Stomach (tissue), 4 donors: ENCODE measurements around the gene BRD7.

Experiments
- EP300 ChIP-seq: sonication (generic); formaldehyde crosslinking; IDR thresholded peaks from one replicate; pipeline ENCODE4 v1.6.1; 2017; ENCODE audit warnings: antibody characterized with exemption
- POLR2A ChIP-seq, 4 donors: fragments of 450-650 bp; IDR thresholded peaks; one replicate each; pipeline ENCODE4 v1.6.1; 2016; ENCODE audit warnings: antibody characterized with exemption in 4 of 4, control low read depth in 2 of 4, mild to moderate bottlenecking in 1 of 4, moderate library complexity in 1 of 4
- TF ChIP-seq, protein P1 (sequence below), 7 experiments: fragments of 450-650 bp in 4 of 7; fragments of 200-600 bp in 3 of 7; sonication (generic) in 3 of 7; IDR thresholded peaks; one replicate each; pipeline ENCODE4 v1.5.1; 2016 to 2019; ENCODE audit warnings: antibody characterized with exemption in 7 of 7, control low read depth in 2 of 7, mild to moderate bottlenecking in 1 of 7

GRCh38 chr16:50340578-50340977 lies 28.2 kb downstream of the BRD7 start:
- TF ChIP-seq, protein P1, sequence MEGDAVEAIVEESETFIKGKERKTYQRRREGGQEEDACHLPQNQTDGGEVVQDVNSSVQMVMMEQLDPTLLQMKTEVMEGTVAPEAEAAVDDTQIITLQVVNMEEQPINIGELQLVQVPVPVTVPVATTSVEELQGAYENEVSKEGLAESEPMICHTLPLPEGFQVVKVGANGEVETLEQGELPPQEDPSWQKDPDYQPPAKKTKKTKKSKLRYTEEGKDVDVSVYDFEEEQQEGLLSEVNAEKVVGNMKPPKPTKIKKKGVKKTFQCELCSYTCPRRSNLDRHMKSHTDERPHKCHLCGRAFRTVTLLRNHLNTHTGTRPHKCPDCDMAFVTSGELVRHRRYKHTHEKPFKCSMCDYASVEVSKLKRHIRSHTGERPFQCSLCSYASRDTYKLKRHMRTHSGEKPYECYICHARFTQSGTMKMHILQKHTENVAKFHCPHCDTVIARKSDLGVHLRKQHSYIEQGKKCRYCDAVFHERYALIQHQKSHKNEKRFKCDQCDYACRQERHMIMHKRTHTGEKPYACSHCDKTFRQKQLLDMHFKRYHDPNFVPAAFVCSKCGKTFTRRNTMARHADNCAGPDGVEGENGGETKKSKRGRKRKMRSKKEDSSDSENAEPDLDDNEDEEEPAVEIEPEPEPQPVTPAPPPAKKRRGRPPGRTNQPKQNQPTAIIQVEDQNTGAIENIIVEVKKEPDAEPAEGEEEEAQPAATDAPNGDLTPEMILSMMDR (IDR thresholded peaks at IDR 0.05) = no peak
- TF ChIP-seq EP300 (no peak), POLR2A (IDR thresholded peaks at IDR 0.05) (no peak)
